Activated B cell treated with CpG ODN at 0.5 μM for 24 hours (primary cell): Measurements from ENCODE around the gene LIPA. TPM values are rescaled to one million over a fixed set of nuclear protein-coding genes. Genes with fewer than 3 reads are reported as not detected.
"Not testable (repeated sequence)": the region's sequence is repeated elsewhere in the genome, so short reads cannot be mapped to it uniquely, and the experiment has no call there.

Experiments used
- ATAC-seq: fragments of 200-7000 bp; cut with Tn5 transposase; one replicate; pipeline ENCODE4 v1.10.0; 2021; ENCODE audit warnings: low read depth, mild to moderate bottlenecking, moderate library complexity
- CTCF ChIA-PET: fragments of 350-600 bp; sonication (Branson Sonifier 250); formaldehyde crosslinking; loops from one replicate; lab custom pipeline; 2021; ENCODE audit warnings: antibody characterized with exemption; lab: Charles Lee
- POLR2A ChIA-PET: fragments of 350-600 bp; sonication (Branson Sonifier 250); formaldehyde crosslinking; loops from one replicate; lab custom pipeline; 2021; ENCODE audit warnings: antibody characterized with exemption; lab: Charles Lee
- DNase-seq: peaks from one replicate; pipeline ENCODE4 v3.0.0; 2022
- H3K27ac Mint-ChIP-seq: one replicate; pipeline ENCODE4 v1.8.0; 2020; ENCODE audit warnings: mixed read lengths
- H3K27me3 Mint-ChIP-seq: one replicate; pipeline ENCODE4 v1.8.0; 2021; ENCODE audit warnings: mixed read lengths
- H3K36me3 Mint-ChIP-seq: one replicate; pipeline ENCODE4 v1.8.0; 2021; ENCODE audit warnings: low read depth, mixed read lengths
- H3K4me1 Mint-ChIP-seq: one replicate; pipeline ENCODE4 v1.8.0; 2021; ENCODE audit warnings: mixed read lengths
- H3K4me3 Mint-ChIP-seq: one replicate; pipeline ENCODE4 v1.8.0; 2020; ENCODE audit warnings: mild to moderate bottlenecking, mixed read lengths
- H3K9me3 Mint-ChIP-seq: one replicate; pipeline ENCODE4 v1.8.0; 2020; ENCODE audit warnings: mixed read lengths
- intact Hi-C: fragments of 100-400 bp; cut with micrococcal nuclease; formaldehyde crosslinking; loops from one replicate; pipeline ENCODE4 v1.15.1; 2024
- total RNA-seq: library from RNA; stranded (reverse); gene quantifications from 2 replicates; pipeline ENCODE4 v1.2.3, GENCODE V29; 2022
- TF ChIP-seq, protein P1 (sequence below): fragments of 200-600 bp; IDR thresholded peaks from one replicate; pipeline ENCODE4 v1.8.0; 2022; ENCODE audit warnings: antibody characterized with exemption, mild to moderate bottlenecking

LIPA gene
- total RNA-seq, 1 donor from 2014 or later: 32.8 TPM

DNA sequence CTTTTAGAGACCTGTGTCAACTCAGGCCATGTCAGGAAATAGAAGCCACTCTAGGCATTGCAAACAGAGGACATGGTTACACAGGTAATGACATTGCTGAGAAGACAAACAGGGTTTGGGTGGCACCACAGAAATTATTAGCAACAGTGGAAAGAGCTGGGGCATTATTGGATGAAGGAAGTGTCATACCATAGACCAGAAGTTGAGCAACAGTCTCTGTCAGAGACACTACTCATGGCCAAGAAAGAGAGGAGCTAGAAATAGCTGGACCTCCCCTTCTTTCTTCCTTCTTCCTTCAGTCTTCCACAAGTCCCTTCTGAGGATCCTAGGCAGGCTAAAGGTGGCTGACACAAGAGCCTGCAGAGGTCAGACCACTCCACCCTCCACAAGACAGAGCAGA, 4.2 kb upstream of the LIPA start:
- H3K4me3 Mint-ChIP-seq: no peak overlapping the region
- peaks cover 3% of the 10 kb centered on the region for H3K27me3 Mint-ChIP-seq
- ATAC-seq (no peak), DNase-seq (no peak)
- H3K9me3 Mint-ChIP-seq: peaks cover 15% of the 10 kb centered on the region
- intact Hi-C loops: no loop called here
- CTCF ChIA-PET: interaction anchor here (1.4 kb wide), 1 partner anchor 158 kb away, joined by 3 read pairs; no protein-coding TSS in a partner anchor
- H3K27ac Mint-ChIP-seq: no peak overlapping the region
- H3K36me3 Mint-ChIP-seq: peaks cover 3% of the 10 kb centered on the region
- H3K4me1 Mint-ChIP-seq: peaks cover 8% of the 10 kb centered on the region
- TF ChIP-seq, protein P1, sequence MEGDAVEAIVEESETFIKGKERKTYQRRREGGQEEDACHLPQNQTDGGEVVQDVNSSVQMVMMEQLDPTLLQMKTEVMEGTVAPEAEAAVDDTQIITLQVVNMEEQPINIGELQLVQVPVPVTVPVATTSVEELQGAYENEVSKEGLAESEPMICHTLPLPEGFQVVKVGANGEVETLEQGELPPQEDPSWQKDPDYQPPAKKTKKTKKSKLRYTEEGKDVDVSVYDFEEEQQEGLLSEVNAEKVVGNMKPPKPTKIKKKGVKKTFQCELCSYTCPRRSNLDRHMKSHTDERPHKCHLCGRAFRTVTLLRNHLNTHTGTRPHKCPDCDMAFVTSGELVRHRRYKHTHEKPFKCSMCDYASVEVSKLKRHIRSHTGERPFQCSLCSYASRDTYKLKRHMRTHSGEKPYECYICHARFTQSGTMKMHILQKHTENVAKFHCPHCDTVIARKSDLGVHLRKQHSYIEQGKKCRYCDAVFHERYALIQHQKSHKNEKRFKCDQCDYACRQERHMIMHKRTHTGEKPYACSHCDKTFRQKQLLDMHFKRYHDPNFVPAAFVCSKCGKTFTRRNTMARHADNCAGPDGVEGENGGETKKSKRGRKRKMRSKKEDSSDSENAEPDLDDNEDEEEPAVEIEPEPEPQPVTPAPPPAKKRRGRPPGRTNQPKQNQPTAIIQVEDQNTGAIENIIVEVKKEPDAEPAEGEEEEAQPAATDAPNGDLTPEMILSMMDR: no peak
- POLR2A ChIA-PET: no interaction called here

DNA sequence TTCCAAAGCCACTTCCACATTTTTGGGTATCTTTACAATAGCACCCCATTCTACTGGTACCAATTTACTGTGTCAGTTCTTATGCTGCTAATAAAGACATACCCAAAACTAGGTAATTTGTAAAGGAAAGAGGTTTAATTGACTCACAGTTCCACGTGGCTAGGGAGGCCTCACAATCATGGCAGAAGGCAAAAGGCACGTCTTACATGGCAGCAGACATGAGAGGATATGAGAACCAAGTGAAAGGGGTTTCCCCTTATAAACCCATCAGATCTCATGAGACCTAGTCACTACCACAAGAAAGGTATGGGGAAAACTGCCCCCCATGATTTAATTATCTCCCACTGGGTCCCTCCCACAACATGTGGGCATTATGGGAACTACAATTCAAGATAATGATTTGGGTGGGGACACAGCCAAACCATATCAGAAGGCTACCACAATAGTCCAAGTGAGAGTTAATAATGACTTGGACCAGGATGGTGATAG, 3.6 kb upstream of the LIPA start:
- DNase-seq, POLR2A ChIA-PET, H3K27ac Mint-ChIP-seq, H3K4me3 Mint-ChIP-seq, H3K36me3 Mint-ChIP-seq, intact Hi-C loops, H3K27me3 Mint-ChIP-seq, CTCF ChIA-PET, ATAC-seq: not testable (repeated sequence)
- Mint-ChIP-seq H3K9me3 (peaks cover 15% of the 10 kb centered on the region), H3K4me1 (peaks cover 12% of the 10 kb centered on the region)

DNA sequence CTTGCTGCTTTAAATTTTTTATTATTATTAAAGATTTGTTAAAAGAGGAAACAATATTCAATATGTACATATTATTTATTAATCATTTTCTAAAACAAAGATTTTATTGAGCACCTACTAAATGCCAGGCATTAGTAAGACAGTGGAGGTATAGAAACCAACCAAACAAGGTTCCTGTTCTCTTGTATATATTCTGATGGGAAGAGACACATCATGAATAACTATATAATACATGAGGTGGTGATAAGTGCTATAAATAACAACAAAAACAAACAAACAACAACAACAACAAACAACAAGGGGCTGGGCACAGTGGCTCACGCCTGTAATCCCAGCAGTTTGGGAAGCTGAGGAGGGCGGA, 630 bp upstream of the LIPA start:
- H3K4me3 Mint-ChIP-seq: no peak overlapping the region
- ChIA-PET CTCF (interaction anchor here (0.7 to 2.0 kb wide), 2 partner anchors 38 to 162 kb away, joined by 4 to 5 read pairs; partner anchors contain the start of gene IFIT5), POLR2A (interaction anchor here (0.8 to 2.5 kb wide), 9 partner anchors 9 to 372 kb away, joined by 3 to 15 read pairs (median 4); partner anchors contain the start of genes IFIT1, IFIT2, IFIT5 and STAMBPL1)
- peaks cover 3% of the 10 kb centered on the region for H3K27me3 Mint-ChIP-seq
- TF ChIP-seq, protein P1: no peak
- ATAC-seq (no peak), DNase-seq (no peak)
- H3K4me1 Mint-ChIP-seq: peaks cover 26% of the 10 kb centered on the region
- intact Hi-C loops: loop anchor here (2.0 kb wide), 1 partner anchor 393 kb away; the partner anchor contains the start of gene PANK1
- H3K36me3 Mint-ChIP-seq: peaks cover 3% of the 10 kb centered on the region
- H3K27ac Mint-ChIP-seq: no peak overlapping the region
- H3K9me3 Mint-ChIP-seq: peaks cover 15% of the 10 kb centered on the region

DNA sequence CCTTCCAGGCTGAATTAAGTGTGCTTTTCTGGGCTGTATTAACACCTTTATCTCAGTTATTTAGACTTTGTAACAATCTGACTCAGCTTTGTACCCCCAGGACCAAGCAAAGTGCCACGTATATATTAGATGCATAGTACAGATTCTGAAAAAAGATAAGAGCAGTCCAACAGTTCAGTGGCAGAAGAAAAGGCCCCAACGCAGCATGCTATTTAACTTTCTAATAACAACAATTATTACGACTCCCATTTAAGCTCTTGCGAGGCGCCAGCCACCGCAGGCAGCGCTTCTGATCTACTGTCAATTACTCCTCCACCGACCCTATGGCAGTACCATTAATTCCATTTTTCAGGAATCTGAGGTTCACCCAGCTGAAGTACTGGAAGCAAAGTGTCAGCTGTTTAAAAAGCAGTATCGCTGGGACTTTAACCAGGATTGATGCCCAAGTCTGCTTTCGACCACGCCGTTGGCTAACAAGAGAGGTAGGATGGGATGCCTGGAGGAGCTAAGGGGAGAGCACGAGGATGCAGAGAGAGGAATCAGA, 638 bp downstream of the LIPA start:
- ATAC-seq (no peak), DNase-seq (no peak)
- peaks cover 15% of the 10 kb centered on the region for H3K9me3 Mint-ChIP-seq
- peaks cover 3% of the 10 kb centered on the region for H3K27me3 Mint-ChIP-seq
- H3K36me3 Mint-ChIP-seq: peaks cover 5% of the 10 kb centered on the region
- TF ChIP-seq, protein P1: no peak
- ChIA-PET POLR2A (interaction anchor here (0.6 to 2.5 kb wide), 11 partner anchors 8 to 487 kb away, joined by 3 to 15 read pairs (median 4); partner anchors contain the start of genes IFIT1, IFIT2, IFIT5 and KIF20B), CTCF (interaction anchor here (1.3 to 2.1 kb wide), 3 partner anchors 33 to 36 kb away, joined by 3 to 13 read pairs (median 5); no protein-coding TSS in a partner anchor)
- intact Hi-C loops: loop anchor here (1.0 to 2.0 kb wide), 4 partner anchors 50 to 450 kb away; partner anchors contain the start of genes IFIT5 and KIF20B
- peaks cover 28% of the 10 kb centered on the region for H3K4me1 Mint-ChIP-seq
- H3K4me3 Mint-ChIP-seq: peak overlapping the region; percentile 91
- peak overlapping the region; percentile 79 for H3K27ac Mint-ChIP-seq

DNA sequence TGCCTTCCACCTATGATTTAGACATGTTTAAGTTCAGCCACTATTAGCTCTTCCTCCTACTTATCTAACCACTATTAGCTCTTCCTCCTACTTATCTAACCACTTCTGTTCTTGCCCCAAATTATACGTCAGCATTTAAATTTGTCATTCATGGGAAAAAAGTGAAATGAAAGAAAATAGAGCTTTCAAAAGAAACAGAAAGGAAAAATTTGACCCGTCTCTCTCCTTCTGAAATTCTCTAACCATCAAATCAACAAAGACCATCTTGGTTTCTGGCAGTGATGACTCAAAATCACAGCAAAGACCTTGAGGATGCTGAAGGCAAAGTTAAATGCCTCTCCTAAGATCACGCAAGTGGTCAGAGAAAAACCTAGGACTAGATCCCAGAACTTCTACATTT, 2.6 kb downstream of the LIPA start:
- ChIA-PET POLR2A (interaction anchor here (0.7 kb wide), 1 partner anchor 1623 kb away, joined by 3 read pairs; the partner anchor contains the start of gene RPP30), CTCF (interaction anchor here (1.1 kb wide), 1 partner anchor 30 kb away, joined by 4 read pairs; no protein-coding TSS in a partner anchor)
- no peaks in the 10 kb centered on the region for H3K27me3 Mint-ChIP-seq
- H3K4me1 Mint-ChIP-seq: peaks cover 45% of the 10 kb centered on the region
- H3K36me3 Mint-ChIP-seq: peaks cover 5% of the 10 kb centered on the region
- H3K9me3 Mint-ChIP-seq: peaks cover 6% of the 10 kb centered on the region
- H3K27ac Mint-ChIP-seq: peak overlapping the region; percentile 68
- peak overlapping the region; percentile 9 for H3K4me3 Mint-ChIP-seq
- DNase-seq: no peak
- intact Hi-C loops: no loop called here
- no peak for ATAC-seq
- TF ChIP-seq, protein P1: no peak

DNA sequence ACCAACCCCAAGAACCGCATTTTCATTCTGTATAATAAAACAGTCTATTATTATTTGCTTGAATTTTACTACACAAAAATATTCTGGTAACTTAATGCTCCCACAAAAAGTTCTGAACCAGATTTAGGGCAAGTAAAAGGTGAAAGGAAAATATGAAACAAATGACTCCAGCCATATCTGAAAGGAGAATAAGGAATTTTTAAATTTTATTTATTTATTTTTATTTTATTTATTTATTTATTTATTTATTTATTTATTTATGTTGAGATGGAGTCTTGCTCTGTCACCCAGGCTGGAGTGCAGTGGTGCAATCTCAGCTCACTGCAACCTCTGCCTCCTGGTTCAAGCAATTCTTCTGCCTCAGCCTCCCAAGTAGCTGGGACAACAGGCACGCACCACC, 4.0 kb downstream of the LIPA start:
- H3K4me3 Mint-ChIP-seq, H3K36me3 Mint-ChIP-seq, ATAC-seq, DNase-seq, H3K27me3 Mint-ChIP-seq, H3K27ac Mint-ChIP-seq, intact Hi-C loops, H3K9me3 Mint-ChIP-seq, CTCF ChIA-PET: not testable (repeated sequence)
- POLR2A ChIA-PET: interaction anchor here (0.7 kb wide), 1 partner anchor 362 kb away, joined by 4 read pairs; no protein-coding TSS in a partner anchor
- peaks cover 59% of the 10 kb centered on the region for H3K4me1 Mint-ChIP-seq
